ENCODE measurements around the gene VGLL2. TPM values are rescaled to one million over a fixed set of nuclear protein-coding genes. Genes with fewer than 3 reads are reported as not detected.

VGLL2 gene
- polyA plus RNA-seq, 1 experiment: not detected

DNA sequence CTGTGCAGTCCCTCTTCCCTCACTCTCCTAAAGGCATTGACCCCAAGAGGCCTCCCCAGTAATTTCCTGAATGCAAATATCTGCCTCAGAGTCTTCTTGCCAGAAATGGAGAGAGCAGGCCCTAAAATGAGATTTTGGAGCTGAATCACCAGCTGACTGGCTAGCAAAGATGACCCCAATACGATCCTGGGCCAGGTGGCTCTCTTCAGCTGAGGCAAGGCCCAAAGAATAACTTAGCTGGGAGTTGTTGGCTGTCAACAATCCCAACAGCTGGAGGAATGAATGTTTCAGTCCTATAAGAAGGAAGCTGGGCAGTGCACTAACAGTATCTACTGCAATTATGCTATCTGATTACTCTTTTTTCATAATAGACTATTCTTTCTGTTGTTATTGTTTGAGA is 37.2 kb upstream of the VGLL2 start:
- H3K27me3 ChIP-seq (ENCODE audit: control insufficient read depth, insufficient read depth, low read length): no peaks in the 10 kb centered on the region
- DNase-seq (ENCODE audit: low read depth, low spot score): no peak
- TF ChIP-seq, protein P1, sequence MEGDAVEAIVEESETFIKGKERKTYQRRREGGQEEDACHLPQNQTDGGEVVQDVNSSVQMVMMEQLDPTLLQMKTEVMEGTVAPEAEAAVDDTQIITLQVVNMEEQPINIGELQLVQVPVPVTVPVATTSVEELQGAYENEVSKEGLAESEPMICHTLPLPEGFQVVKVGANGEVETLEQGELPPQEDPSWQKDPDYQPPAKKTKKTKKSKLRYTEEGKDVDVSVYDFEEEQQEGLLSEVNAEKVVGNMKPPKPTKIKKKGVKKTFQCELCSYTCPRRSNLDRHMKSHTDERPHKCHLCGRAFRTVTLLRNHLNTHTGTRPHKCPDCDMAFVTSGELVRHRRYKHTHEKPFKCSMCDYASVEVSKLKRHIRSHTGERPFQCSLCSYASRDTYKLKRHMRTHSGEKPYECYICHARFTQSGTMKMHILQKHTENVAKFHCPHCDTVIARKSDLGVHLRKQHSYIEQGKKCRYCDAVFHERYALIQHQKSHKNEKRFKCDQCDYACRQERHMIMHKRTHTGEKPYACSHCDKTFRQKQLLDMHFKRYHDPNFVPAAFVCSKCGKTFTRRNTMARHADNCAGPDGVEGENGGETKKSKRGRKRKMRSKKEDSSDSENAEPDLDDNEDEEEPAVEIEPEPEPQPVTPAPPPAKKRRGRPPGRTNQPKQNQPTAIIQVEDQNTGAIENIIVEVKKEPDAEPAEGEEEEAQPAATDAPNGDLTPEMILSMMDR (IDR thresholded peaks at IDR 0.05; ENCODE audit: low read depth, low read length): no peak
- POLR2A ChIA-PET: no interaction called here
- H3K27ac ChIP-seq (ENCODE audit: low read depth, low read length): no peak overlapping the region
- H3K9me3 ChIP-seq (ENCODE audit: control insufficient read depth, insufficient read depth, low read length): no peaks in the 10 kb centered on the region
- H3K4me3 ChIP-seq (ENCODE audit: low read depth, low read length): no peak overlapping the region
- CTCF ChIA-PET: no interaction called here

- ChIA-PET CTCF (no interaction called here), POLR2A (no interaction called here)
- H3K27me3 ChIP-seq (ENCODE audit: control insufficient read depth, insufficient read depth, low read length): no peaks in the 10 kb centered on the region
- TF ChIP-seq, protein P1 (IDR thresholded peaks at IDR 0.05; ENCODE audit: low read depth, low read length): no peak
- no peak for DNase-seq (ENCODE audit: low read depth, low spot score)
- no peaks in the 10 kb centered on the region for H3K9me3 ChIP-seq (ENCODE audit: control insufficient read depth, insufficient read depth, low read length)
- H3K4me3 ChIP-seq (ENCODE audit: low read depth, low read length): no peak overlapping the region
- H3K27ac ChIP-seq (ENCODE audit: low read depth, low read length): no peak overlapping the region
Measured at GRCh38 chr6:117229870-117230269, 35.5 kb upstream of the VGLL2 start.

- POLR2A ChIA-PET: no interaction called here
- no peaks in the 10 kb centered on the region for H3K9me3 ChIP-seq (ENCODE audit: control insufficient read depth, insufficient read depth, low read length)
- H3K27ac ChIP-seq (ENCODE audit: low read depth, low read length): no peak overlapping the region
Measured at GRCh38 chr6:117231466-117231865, 33.9 kb upstream of the VGLL2 start.

GRCh38 chr6:117232196-117232595 is 33.2 kb upstream of the VGLL2 start:
- no peak overlapping the region for H3K27ac ChIP-seq (ENCODE audit: low read depth, low read length)
- TF ChIP-seq, protein P1 (IDR thresholded peaks at IDR 0.05; ENCODE audit: low read depth, low read length): no peak
- POLR2A ChIA-PET: no interaction called here
- H3K27me3 ChIP-seq (ENCODE audit: control insufficient read depth, insufficient read depth, low read length): no peaks in the 10 kb centered on the region
- CTCF ChIA-PET: no interaction called here
- no peak for DNase-seq (ENCODE audit: low read depth, low spot score)
- no peak overlapping the region for H3K4me3 ChIP-seq (ENCODE audit: low read depth, low read length)
- no peaks in the 10 kb centered on the region for H3K9me3 ChIP-seq (ENCODE audit: control insufficient read depth, insufficient read depth, low read length)

More at GRCh38 chr6:117231466-117231865, 33.9 kb upstream of the VGLL2 start:
- DNase-seq (ENCODE audit: low read depth, low spot score): no peak
- CTCF ChIA-PET: no interaction called here
- TF ChIP-seq, protein P1 (IDR thresholded peaks at IDR 0.05; ENCODE audit: low read depth, low read length): no peak
- no peaks in the 10 kb centered on the region for H3K27me3 ChIP-seq (ENCODE audit: control insufficient read depth, insufficient read depth, low read length)
- H3K4me3 ChIP-seq (ENCODE audit: low read depth, low read length): no peak overlapping the region

DNA sequence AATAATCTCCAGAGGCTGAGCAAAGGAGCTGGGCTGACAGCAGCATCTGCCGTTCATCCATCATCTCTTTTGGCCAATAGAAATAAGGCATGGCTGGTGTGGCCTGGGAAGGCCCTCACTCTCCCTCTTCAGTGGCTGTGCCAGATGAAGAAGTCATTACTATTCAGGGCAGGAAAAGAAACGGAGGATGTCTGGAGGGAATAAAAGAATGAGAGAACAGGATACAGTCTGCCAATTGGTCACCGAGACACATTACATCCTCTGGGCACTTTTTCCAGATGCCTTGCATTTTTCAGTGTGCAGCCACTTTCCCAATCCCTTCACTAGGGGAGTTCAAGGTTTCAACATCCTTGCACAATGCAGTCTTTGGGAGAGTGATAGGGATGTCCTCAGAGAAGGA is 32.2 kb upstream of the VGLL2 start:
- TF ChIP-seq, protein P1 (IDR thresholded peaks at IDR 0.05; ENCODE audit: low read depth, low read length): no peak
- no peak overlapping the region for H3K4me3 ChIP-seq (ENCODE audit: low read depth, low read length)
- no peaks in the 10 kb centered on the region for H3K9me3 ChIP-seq (ENCODE audit: control insufficient read depth, insufficient read depth, low read length)
- ChIA-PET POLR2A (no interaction called here), CTCF (no interaction called here)
- DNase-seq (ENCODE audit: low read depth, low spot score): no peak
- H3K27me3 ChIP-seq (ENCODE audit: control insufficient read depth, insufficient read depth, low read length): no peaks in the 10 kb centered on the region
- H3K27ac ChIP-seq (ENCODE audit: low read depth, low read length): no peak overlapping the region
